GM18861 (cell line): ENCODE data around the gene FITM2.

ENCODE experiments used
- ATAC-seq: cut with Tn5 transposase; IDR thresholded peaks from one replicate; pipeline ENCODE4 v1.9.1; 2021; ENCODE audit not compliant: unreplicated experiment

Gene FITM2

DNA sequence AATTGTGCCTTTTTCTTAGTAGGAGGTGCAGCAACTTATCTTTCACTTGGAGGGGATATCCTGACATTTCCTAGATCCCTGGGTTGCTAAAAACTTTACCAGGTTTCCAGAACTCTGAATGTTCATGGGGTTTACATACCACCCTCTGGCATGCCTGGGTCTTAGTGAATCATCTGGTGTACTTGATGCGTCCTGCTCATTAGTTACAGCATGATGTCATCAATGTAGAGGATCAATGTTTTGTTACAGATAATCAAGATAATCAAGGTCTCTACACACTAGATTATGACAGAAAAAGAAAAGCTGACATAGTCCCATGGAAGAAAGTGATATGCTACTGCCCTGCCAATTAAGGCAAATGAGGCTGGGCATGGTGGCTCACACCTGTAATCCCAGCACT lies 27.0 kb downstream of the FITM2 start:
- ATAC-seq, result no peak

DNA sequence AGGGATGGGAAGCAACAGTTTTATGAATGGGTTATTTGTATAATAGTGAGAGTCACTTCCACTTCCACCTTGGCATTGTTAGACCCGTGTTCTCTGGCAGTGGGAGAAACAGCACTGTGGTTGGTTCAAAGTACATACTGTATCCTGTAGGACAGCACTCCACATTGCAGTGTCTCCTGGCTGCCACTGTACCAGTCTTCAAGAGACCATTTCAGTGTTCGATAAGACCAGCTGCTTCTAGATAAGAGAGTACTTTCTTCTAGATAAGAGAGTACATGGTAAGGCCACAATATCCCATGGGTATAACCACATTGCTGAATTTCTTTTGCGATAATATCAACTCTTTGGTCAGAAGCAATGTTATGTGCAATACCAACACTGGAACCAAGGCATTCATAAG lies 28.8 kb downstream of the FITM2 start:
- ATAC-seq, result no peak

DNA sequence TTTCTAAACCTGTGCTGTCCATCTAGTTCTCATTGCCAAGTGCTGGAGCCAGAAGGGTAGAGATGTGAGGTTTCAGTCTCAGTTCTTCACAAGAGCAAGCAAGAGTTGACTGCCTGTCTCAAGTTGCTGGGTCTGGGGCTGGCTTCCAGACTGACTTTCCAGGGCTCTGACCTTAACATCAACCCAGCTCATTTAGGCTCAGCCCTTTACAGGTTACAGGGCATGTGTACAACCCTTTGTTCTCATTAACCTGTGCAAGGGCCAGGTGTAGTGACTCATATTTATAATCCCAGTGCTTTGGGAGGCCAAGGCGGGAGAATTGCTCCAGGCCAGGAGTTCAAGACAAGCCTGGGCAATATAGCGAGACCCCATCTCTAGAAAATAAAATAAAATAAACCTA lies 30.6 kb downstream of the FITM2 start:
- no peak for ATAC-seq

DNA sequence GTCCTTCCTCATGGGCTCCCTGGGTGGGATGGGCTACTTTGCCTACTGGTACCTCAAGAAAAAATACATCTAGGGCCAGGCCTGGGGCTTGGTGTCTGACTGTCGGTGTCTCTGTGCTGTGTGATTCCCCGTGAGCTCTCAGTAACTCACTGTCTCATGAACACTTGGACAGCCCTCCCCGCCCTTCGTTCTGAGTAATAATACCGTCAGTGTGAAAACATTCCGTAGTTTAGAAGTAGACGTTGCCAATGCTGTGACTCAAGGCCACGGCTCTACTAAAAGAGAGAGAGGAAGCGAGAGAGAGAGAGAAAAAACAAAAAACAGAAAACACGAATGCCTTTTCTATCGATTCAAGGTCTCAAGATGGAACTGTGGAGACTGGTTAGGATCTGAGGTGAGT lies 31.8 kb downstream of the FITM2 start:
- no peak for ATAC-seq

DNA sequence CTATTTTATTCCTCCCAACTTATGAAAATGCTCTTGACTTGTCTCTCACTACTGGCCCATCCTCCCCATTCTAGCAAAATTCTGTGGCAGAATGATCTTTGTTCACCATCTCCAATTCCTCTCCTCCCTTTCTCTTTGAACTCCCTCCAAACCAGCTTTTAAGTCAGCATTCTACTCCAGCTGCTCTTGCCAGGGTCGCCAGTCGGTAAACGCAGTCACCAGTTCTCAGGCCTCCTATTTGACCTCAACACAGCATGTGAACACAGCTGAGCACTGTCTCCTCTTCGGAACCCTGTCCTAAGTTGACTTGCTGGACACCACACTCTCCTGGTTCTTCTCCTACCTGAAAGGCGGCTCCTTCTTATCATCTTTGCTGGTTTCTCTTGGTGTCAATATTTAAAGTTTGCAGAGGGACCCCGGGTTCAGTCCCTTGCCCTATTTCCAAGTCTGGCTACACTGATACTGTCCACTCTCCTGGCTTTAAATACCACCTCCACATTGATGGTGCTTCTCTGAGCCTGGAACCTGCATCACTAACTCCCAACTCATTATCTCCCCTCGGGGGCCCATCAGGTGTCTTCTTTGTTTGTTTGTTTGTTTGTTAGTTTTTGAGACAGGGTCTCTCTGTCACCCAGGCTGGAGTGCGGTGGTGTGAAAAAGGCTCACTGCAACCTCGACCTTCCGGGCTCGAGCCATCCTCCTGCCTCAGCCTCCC lies 36.5 kb downstream of the FITM2 start:
- ATAC-seq, result no peak

DNA sequence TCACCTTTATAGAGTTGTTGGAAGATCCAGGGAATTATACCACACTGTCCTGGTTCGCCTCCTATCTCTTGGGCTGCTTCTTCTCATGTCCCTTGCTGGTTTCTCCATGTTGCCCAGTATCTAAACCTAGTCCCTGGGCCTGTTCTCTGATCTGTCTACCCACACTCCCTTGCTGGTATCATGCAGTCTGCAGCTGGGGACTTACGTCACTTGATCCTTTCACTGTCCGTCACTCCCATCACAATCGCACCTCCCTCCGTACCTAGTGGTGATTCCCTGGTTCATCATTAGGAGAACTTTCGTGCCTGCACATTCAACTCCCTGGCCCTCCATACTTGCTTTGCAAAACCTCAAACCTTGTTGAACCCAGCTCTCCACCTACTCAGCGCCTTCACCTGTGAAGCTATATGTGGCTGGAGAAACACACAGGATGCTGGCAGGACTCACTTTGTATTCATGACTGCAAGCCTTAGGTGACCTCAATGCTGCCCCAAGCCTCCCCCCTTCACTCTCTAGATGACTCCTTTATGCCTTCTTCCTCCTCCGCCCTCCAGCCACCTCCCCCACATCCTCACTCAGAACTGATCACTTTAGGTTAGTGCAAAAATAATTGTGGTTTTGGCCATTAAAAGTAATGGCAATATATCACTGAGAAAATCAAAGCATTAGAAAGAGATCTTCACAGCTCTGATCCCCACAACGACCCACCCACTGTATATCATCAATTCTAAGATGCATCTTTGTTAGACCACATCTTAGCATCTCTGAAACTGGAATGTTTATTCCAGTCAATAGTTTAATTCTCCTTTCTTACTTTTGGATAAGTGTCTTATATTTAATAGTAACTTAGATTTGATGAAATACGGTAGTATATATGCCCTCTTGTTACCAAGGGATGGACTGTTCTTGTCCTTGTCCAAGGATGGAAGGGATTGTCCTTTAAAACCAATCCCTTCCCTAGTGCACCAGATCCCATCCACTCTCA lies 37.5 kb downstream of the FITM2 start:
- ATAC-seq, result no peak

DNA sequence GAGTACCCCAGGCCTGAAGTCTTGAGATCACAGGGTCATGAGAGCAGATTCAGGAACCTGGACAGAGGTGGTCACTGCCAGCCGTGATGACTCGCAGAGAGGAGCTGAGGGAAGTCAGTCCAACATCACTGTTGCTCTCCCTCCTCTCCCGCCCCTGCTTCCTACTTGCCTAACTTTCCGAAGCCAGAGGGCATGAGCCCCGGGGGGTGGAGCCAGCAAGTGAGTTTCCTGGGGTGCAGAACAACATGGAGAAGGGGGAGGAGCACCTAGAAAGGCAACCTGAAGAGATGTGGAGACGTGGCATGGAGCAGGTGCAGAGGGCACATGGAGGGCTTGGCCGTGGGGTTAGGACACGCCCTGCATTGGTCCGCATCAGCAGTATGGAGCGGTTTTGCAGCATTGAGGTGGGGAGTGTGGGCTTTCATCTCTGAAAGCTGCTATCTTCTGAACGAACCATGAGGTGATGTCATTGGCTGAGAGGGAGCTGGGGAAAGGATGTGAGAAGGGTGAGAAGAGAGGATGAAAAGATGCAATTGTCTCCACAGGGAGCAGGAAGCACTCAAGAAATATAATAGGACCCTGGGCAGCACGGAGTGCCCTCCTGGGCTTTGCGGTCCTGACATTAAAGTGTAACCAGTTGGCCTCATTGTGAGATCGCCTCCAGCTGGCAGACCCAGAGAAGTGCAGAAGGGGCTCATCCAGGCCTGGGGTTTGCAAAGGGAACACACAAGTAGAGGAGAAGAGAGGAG lies 38.9 kb downstream of the FITM2 start:
- no peak for ATAC-seq

DNA sequence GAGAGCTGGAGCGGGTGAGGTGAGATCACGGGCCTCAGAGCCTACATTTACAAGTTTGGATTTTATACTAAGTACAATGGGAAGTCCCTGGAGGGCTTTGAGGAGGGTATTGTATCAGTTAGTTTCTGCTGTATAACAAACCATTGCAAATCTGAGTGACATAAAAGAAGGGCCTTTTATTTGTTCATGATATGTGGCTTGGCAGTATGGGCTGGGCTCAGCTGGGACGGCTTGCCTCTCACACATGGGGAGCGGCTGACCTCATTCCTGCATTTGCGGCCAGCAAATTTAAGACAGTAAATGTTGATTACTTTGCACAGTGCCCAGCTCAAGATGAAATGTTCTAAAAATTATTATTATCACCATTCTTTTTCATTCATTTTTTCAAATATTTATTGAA lies 42.2 kb downstream of the FITM2 start:
- ATAC-seq, result no peak

DNA sequence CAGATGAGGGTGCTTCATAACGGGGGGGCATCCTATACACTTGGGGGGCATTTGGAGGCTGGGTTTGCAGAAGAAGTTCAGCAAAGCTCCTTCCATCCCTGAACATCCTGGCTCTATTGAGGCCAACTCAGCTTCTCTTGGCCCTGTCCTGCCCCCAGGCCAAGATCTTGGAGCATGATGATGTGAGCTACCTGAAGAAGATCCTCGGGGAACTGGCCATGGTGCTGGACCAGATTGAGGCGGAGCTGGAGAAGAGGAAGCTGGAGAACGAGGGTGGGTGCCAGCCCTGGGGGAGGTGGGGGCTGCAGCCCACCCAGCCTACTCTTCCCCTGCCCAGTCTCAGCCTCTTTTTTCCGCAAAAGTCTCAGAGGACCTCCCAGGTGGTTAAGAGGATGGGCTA lies 46.7 kb downstream of the FITM2 start:
- no peak for ATAC-seq

DNA sequence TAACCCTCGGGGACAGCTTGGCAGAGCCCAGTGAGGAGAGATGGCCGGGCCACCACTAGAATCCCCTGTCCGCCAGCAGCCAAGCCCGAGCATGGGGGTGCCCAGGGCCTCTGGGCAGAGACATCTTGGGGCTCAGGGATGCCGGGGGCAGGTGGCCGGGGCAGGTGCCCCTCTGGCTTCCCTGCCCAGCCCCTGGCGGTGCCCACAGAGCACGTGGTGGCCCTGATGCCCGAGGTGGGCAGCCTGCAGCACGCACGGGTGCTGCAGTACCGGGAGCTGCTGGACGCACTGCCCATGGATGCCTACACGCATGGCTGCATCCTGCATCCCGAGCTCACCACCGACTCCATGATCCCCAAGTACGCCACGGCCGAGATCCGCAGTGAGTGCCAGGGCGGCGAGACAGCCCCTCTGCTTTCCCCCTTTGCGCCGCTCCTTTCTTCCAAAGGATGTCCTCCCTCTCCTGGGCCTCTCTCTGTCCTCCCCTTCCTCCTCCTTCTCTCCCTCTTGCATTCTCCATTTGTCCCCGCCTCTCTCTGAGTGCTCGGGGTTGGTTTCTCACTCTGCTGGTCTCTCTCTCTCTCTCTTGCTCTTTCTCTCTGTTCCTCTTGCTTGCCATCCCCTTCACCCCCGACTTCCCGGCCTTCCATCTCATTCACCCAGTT lies 52.6 kb downstream of the FITM2 start:
- no peak for ATAC-seq

DNA sequence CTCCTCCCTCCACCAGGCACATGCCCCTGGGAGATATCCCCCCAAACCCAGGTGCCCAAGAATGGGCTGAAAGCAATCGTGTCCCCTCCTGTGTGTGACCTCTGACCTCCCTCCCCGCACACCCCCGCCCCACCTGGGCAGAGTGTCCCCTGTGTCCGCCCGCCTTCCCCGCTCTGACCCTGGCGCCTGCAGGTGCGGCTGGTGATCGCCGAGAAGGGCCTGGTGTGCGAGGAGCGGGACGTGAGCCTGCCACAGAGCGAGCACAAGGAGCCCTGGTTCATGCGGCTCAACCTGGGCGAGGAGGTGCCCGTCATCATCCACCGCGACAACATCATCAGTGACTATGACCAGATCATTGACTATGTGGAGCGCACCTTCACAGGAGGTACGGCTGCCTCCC lies 54.0 kb downstream of the FITM2 start:
- ATAC-seq, result no peak

DNA sequence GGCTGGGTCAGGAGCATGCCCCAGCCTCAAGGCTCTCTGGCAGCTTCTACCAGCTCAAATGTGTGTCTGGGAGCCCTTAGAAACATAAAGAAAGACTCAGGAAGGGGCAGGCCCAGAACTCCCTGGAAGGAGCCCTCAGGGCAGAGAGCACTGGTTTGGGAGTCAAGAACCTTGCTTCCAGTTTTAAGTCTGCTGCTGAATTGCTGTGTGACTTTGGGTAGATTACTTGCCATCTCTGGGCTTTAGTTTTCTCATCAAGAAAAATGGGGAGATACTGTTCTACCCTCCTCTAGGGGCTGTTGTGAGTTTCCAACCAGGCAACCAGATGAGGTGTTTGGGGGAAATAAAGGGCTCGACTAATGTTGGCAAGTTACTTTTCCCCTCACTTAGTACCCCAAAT lies 55.1 kb downstream of the FITM2 start:
- no peak for ATAC-seq

DNA sequence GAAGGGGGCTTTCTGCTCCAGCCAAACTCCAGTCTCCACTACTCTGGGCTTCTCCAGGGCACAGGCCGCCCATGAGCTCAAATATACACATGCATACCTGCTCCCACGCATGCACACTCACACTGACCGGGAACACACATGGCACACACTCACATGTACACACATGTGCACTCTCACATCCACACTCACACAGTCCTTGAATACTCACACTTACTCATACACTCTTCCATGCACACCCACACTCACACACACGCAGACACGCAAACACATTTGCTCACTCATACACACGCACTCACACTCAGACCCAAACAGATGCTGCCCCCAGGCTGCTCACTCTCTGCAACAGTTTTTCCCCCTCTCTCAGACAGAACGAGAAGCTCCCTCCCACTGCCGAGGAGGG lies 56.9 kb downstream of the FITM2 start:
- no peak for ATAC-seq

DNA sequence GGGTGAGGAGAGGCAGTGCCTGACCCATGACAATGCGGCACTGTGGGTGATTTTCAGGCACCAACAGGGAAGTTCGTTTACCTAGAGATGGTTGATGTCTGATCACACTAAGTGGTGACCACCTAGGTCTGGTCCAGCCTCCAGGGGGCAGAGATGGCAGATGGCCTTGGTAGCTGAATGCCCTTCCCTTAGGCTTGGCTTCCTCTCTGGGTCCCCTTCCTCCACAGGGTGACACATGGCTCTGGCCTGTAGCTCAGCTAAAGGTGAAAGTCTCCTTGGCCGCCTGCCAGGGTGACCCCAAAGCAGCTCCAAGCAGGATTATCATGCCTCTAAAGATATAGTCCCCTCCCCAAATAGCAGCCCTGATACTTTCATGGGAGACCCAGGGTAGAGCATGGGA lies 57.5 kb downstream of the FITM2 start:
- no peak for ATAC-seq
